VCaP (cell line): ENCODE data around the gene ECE2.

Source experiments
- H3K27ac ChIP-seq: fragments of 450-650 bp; 2 replicates; pipeline ENCODE4 v1.5.1; 2017
- TF ChIP-seq, protein P1 (sequence below): fragments of 450-650 bp; conservative IDR thresholded peaks from 2 replicates; pipeline ENCODE4 v1.5.1; 2017; ENCODE audit warnings: mild to moderate bottlenecking, moderate library complexity

Gene ECE2

GRCh38 chr3:184284696-184285095 lies 8.9 kb downstream of the ECE2 start:
- TF ChIP-seq, protein P1, sequence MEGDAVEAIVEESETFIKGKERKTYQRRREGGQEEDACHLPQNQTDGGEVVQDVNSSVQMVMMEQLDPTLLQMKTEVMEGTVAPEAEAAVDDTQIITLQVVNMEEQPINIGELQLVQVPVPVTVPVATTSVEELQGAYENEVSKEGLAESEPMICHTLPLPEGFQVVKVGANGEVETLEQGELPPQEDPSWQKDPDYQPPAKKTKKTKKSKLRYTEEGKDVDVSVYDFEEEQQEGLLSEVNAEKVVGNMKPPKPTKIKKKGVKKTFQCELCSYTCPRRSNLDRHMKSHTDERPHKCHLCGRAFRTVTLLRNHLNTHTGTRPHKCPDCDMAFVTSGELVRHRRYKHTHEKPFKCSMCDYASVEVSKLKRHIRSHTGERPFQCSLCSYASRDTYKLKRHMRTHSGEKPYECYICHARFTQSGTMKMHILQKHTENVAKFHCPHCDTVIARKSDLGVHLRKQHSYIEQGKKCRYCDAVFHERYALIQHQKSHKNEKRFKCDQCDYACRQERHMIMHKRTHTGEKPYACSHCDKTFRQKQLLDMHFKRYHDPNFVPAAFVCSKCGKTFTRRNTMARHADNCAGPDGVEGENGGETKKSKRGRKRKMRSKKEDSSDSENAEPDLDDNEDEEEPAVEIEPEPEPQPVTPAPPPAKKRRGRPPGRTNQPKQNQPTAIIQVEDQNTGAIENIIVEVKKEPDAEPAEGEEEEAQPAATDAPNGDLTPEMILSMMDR = peak; percentile 78
- no peak overlapping the region for H3K27ac ChIP-seq

- peak overlapping the region; percentile 30; the same call in 1 of the 2 replicates for H3K27ac ChIP-seq
- TF ChIP-seq, protein P1 = peak; percentile 71
Observed at GRCh38 chr3:184289426-184289938, 13.7 kb downstream of the ECE2 start.

DNA sequence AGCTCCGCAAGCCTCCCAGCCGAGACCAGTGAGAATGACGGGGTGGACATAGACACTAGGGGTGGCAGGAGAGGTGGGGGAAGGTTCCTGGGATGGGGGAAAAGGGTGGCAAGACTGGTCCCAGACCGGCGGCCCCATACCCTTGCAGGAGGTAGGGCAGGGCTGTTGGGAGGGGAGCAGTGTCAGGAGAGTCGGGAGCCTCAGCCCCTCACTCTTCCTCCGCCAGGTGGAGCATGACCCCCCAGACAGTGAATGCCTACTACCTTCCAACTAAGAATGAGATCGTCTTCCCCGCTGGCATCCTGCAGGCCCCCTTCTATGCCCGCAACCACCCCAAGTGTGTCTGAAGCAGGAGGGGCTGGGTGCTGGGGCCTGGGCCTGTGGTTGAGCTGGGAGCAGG lies 14.5 kb downstream of the ECE2 start:
- TF ChIP-seq, protein P1 = no peak
- peak overlapping the region; percentile 30; the same call in 1 of the 2 replicates for H3K27ac ChIP-seq

- TF ChIP-seq, protein P1 = no peak
- H3K27ac ChIP-seq = no peak overlapping the region
Observed at GRCh38 chr3:184291044-184291737, 15.4 kb downstream of the ECE2 start.

DNA sequence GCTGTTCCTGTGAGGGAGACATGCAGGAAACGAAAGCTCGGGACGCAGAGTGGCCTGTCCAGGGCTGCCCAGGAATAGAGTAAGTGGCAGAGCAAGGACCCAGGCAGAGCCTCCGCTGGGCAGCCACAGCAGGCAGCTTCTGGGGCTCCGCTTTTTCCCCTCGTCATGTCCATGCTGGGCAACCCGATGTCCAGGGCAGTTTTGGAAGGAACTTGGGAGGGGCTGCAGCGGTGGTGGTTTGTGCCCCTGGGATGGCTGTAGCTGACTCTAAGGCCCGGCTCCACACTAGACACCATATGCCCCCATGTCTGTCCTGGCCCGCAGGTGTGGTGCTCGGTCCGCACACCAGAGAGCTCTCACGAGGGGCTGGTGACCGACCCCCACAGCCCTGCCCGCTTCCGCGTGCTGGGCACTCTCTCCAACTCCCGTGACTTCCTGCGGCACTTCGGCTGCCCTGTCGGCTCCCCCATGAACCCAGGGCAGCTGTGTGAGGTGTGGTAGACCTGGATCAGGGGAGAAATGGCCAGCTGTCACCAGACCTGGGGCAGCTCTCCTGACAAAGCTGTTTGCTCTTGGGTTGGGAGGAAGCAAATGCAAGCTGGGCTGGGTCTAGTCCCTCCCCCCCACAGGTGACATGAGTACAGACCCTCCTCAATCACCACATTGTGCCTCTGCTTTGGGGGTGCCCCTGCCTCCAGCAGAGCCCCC lies 16.1 kb downstream of the ECE2 start:
- TF ChIP-seq, protein P1 = no peak
- H3K27ac ChIP-seq = no peak overlapping the region

GRCh38 chr3:184295771-184296170 lies 19.9 kb downstream of the ECE2 start:
- no peak overlapping the region for H3K27ac ChIP-seq
- TF ChIP-seq, protein P1 = no peak

DNA sequence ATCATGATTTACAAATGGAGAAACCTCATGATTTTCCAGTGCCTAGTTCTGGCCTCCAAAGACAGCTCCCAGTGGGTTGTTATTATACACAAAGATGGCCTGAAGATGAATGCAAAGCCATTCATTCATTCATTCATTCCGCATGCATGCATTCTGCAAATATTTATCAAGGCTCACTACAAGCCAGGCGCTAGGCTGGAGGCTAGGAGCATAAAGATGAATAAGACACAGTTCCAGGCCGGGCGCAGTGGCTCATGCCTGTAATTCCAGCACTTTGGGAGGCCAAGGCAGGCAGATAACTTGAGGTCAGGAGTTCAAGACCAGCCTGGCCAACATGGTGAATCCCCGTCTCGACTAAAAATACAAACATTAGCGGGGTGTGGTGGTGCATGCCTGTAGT lies 20.8 kb downstream of the ECE2 start:
- no peak overlapping the region for H3K27ac ChIP-seq
- TF ChIP-seq, protein P1 = no peak
